Activated CD4-positive, alpha-beta T cell treated with anti-CD3 and anti-CD28 coated beads, Interleukin-2, amount 50 U/mL, for 16 hours (primary cell): ENCODE results near the gene CARHSP1.

Source experiments
- DNase-seq: peaks from one replicate; pipeline ENCODE4 v3.0.0-alpha.2; 2020

CARHSP1 gene

DNA sequence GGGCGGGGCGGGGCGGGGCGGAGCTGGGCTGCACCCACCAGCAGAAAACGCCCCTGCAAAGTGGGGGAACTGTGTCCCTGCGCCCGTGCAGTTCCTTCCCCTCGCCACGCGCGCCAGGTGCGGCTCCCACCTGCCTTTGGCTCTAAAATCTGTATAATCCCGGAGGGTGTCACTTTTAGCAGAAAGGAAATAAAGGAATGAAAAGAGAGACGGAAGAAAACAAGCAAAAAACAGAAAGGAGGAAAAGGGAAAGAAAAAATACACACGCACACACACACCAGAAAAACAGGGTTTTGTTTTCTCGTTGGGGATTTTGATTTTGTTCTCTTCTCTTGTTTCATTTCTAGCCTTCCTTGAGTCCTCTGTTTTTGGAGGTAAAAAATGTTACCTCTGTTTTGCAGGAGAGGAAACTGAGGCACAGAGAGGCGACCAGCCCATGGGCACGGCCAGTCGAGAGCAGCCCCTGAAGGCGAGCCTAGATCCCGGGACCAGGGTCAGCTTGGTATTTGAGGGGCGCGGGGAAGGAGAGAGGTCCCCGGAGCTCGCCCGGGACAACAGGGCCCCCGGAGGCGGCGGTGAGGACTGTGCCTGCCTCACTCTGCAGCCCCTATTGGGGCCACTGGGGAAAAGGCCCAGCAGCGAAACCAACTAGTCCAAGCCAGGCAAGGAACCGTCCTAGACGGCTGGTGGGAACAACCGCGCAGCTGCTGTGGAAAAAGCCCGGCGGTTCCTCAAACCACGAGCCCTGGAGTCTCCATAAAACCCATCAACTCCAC lies 594 bp upstream of the CARHSP1 start:
- no peak for DNase-seq

DNA sequence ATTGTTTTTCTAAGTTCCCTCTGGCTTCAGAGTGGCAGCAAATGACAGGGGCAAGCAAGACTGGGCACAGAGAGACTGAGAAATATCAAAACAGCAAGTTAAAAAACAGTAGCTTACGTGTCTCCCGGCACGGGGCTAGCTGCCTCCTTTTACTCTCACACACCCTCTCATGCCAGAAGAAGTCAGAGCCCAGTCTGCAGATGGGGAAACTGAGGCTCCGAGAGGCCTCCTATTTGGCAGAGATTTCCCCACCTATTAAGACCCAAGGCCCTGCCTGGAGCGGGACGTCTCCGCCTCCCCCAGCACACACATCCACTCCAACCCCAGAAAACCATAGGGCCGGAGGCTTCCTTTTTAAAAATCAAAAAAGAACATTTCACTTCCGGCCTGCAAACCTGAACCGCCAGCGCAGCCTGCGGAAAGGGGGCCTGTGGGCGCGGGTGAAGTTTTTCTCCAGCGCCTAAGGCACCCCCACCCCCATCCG lies 832 bp downstream of the CARHSP1 start:
- no peak for DNase-seq

DNA sequence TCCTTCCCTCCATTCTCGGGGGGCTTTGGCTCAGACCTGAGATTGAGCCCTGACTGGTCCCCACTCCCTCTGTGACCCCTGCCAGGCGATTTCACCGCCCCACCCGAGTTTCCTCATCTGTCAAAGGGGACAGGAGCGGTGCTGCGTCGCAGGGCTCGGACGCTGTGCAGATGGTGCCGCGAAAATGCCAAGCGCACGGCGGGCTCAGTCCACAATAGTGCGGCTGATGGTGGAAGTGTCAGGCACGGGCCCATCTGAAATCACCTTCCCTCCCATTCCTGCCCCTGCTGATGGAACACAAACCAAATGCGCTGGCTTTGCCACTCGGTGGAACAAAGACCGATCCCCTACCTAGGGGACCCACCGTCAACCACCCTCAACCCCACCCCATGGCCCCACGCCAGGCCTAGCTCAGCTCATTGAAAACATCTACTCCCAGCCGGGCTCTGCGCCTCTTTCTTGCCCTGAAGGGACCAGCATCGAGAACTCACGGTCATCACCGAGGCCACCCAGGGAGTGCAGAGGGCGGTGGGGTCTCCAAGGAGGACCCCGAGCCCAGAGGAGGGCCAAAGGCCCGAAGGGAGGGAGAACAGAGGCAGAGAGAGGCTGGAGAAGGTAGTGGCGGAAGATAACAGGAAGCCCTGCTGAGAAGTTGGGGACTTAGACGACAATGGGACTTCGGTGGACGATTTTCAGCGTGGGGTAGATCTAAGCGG lies 1.4 kb downstream of the CARHSP1 start:
- no peak for DNase-seq

DNA sequence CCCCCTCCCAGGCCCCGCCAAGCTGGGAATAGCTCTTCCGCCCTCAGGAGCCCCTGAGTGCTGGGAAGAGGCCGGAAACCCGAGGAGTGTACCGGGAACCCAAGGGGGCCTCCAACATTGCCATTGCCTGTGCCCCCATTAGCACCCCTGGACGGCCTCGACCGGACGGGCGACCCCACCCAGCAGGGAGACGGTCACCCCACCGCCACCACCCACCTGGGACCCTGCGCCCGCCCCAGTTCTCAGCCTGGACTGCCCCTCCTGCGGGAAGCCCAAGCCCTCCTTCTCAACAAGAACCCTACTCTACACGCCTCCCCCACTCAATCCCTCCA lies 2.0 kb downstream of the CARHSP1 start:
- no peak for DNase-seq

DNA sequence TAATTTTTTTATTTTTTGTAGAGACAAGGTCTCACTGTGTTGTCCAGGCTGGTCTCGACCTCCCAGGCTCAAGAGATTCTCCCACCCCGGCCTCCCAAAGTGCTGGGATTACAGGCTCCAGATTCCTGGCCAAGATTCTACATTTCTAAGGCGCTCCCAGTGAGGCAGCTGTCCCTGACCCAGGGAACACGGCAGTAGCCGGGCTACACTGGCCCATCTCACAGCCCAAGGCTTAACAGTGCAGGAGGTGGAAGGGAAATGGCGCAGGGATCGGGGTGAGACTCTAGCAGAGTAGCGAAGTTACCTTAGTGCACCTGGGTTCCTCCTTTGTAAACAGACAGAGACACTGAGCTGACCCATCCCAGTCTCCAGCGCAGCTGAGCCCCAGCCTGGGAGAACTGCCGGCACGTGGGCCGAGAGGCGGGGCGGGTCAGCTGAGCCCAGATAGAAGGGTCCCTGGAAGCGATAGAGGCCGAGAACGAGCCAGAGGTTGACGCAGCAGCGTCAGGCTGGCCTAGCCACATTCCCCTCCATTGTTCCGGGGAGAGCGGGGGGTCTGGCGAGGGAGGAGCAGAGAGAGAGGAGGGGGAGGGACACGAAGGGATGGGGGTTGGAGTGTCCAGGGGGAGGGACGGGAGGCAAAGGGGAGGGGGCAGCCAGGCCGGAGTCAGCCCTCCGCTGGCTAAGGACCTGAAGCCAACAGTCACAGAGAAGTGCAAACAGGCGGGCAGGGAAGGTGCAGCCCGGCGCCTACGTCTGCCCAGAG lies 2.5 kb downstream of the CARHSP1 start:
- no peak for DNase-seq

DNA sequence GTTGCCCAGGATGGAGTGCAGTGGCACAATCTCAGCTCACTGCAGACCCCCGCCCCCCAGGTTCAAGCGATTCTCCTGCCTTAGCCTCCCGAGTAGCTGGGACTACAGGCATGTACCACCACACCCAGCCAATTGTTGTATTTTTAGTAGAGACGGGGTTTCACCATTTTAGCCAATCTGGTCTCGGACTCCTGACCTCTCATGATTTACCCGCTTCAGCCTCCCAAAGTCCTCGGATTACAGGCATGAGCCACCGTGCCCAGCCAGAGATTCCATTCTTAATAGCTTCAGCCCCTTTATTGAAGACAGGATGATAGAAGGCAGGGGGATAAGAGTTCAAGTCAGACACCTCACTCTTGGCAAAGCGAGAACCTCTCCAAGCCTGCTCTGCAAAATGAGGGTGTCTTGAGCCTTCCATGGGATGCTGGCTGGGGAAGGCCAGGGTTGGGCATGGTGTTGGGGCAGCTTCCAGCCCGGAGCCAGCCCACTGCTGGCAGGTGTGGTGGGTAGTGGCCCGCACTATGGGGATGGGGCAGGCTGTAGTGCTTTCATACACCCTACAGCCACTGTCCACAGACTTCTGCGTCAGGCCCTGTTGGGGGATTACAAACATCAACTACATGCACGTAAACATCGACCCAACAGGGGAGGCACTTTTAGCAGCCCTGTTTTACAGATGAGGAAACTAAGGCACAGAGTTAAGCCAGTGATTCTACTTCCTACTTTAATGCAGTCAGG lies 3.5 kb downstream of the CARHSP1 start:
- no peak for DNase-seq

DNA sequence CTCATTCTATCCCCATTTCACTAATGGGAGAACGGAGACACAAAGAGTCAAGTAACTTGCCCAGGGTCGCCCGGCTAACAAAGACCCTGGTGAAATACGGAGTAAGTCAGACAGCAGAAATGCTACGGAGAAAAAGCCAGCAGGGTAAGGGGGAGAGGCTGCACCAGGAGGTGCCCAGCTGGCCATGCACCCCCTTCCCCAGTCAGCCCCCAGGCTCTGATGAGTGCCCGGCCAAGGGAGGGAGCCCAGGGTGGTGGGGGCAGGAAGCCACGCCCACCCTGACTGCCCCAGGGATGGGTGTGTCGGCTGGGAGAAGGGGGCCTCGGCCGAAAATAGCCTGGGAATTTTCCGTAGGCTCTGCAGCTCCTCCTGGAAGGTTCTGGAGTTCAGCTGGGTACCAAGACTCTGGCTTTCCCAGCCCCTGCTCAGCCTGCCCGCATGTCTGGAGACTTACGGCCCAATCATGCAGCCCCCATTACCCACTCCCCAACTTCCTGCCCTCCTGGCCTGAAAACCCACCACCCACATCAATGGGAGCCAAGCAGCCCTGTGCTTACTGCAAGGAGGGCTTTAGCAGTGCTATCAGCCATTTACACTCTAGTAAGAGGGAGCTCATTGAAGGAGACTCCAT lies 4.2 kb downstream of the CARHSP1 start:
- DNase-seq = no peak

DNA sequence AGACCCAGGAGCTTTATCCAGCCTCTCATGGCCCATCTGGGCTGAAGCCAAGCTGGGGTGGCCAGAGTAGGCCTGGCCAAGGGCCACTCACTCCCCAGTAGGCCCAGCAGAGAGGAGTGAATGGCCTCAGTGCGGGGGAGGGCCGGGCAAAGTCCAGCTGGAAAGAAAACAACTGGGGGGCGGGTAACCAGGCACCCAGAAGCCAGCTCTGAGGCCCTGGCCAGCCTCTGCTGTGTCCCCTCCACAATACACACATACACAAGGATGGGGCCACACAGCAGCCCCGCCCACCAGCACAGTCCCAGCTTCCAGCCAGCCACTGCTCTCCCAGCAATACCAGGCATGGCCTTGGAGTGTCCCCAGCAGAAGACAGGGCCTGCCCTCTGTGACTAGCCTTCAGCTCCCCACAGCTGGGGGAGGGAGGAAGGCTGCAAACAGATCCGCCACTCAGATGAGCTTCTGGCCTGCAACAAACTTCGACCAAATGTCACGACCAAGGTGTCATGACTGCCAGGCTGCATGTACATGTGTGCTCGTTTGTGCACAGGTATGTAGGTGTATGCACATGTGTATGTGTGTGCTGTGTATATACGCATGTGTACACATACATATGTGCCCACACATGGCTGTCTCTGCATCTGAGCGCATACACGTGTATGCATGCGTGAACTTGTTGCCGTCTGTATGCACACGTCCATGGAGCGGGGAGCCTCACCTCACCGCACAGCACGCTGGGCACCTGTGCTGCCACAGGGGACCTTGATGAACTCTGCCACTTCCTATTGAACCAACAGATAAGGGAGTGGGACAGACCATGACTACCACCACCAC lies 5.0 kb downstream of the CARHSP1 start:
- no peak for DNase-seq

DNA sequence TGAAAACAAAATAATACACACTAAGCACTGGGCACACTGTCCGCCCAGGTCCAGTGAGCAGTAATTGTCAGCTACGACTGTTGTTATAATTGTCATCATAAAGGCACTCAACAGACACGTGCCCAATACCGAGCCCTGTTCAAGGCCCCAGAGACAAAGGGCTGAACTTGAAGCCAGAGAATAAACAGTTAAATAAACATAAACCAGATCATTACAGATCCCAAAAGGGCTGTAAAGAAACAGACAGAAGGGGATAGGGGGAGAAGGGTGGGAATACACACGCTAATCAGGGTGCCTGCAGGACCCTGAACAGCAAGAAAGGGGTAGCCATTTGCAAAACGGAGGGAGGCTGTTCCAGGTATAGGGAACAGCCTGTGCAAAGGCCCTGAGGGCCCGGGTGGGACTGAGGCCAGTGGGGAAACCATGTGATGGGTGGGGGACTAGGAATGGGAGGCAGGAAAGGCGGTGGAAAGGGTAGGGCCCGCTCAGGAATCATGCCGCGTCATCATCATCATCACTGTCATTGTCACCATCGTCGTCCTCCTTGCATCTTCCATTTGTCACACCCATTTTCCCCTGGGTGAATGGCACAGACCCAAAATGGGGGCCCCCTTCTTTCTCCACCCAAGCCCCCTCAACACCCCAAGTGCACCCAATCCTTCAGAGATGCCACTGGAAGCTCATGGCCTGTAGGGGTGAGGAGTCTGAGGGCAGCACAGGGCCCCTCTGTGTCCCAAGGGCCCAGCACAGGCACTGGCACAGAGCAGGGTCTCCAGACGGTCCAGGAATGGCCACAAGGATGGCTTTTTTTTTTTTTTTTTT lies 6.3 kb downstream of the CARHSP1 start:
- DNase-seq = no peak

DNA sequence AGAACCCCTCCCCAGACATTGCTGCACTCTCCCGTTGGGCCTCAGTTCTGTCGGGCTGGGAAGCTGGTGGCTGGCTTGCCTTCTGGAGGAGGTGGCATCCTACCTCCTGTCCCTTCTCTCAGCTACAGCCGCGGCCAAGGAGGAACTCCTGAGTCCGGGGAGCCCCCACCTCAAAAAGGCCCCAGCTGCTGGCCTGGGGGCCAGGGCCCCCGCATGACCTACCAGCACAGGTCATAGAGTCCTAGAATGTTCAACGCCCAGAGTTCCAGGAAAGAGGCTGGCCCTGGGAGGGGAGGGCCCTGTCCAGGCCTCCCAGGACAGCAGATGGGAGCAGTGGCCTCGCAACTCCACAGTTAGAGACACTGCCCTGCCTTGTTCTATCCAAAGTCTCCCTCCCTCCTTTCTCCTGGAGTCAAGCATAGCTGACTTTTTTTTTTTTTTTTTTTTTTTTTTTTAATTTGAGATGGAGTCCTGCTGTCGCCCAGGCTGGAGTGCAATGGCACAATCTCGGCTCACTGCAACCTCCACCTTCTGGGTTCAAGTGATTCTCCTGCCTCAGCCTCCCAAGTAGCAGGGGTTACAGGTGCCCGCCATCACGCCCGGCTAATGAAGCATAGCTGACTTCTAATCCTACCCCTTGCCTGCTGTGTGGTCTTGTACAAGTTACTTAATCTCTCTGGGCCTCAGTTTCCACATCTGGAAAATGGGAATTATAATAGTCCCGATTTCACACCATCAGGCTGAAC lies 7.1 kb downstream of the CARHSP1 start:
- DNase-seq = no peak

DNA sequence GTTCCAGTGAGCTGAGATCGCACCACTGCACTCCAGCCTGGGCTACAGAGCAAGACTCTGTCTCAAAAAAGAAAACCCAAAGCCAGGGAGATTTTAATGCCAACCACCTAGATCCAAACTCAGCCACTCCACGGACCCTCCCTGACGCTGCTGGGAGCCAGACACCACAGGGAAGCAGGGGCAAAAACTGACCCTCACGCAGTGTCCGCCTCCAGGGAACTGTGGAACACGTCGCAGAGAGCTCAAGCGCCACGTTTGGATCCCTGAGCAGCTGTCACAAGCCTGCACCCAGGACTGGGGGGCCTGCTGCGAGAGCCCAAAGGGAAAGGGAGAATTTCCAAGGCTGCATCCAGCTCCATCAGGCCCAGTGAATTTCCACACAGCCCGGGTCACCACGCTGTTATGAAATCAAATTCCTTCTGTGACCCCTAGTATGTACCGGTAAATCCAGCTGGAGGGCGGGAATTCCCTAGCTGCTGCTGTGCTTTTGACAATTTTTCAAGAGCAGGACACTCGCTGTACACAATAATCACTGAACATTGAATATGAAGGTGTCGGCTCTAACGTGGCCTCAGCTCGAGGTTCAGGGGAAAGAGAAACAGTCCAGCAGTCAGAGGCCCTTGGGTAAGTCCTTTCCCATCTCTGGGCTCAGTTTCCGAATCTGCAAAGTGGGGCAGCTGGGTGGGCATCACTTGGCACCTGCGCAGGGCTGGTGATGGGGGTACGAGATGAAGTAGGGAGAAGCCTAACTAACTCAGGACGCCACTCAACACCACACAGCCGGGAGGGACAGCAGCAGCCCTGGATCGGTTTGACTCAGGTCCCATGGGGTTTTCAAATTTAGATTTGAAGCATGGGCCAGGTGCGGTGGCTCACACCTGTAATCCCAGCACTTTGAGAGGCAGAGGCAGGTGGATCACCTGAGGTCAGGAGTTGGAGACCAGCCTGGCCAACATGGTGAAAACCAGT lies 8.6 kb downstream of the CARHSP1 start:
- DNase-seq = no peak

DNA sequence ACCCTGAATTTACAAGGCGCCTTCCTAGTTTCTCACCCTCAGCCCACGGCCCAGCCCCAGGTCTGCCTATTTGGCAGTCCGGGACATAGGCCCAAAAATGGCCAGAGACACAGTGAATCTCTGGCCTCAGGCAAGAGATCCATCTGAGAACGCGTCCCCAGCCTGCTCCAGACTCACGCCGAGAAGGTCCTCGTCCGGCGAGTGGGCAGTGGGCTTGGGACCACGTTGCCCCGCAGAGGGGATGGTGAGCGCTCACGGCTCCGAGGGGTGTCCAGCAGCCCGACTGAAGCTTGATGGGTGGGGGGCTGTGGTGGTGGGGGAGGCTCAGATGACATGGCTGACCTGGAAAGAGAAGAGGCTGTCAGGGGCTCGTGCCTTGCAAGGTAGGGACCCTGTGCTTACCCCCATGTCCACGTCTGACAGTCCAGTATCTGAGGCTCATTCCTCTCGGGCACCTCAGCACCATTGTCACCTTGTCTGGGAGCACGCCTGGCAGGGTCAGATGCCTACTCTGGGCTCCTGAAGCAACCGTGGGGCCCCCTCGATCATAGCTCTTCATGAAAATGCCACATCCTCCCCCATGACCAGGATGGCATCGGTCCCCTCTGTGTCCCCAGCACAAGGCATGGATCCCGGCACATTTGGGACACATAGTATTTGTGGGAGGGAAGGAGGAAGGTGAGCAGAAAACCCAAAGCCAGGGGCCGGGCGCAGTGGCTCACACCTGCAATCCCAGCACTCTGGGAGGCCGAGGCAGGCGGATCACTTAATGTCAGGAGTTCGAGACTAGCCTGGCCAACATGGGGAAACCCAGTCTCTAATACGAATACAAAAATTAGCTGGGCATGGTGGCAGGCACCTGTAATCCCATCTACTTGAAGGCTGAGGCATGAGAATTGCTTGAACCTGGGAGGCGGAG lies 9.6 kb downstream of the CARHSP1 start:
- no peak for DNase-seq

DNA sequence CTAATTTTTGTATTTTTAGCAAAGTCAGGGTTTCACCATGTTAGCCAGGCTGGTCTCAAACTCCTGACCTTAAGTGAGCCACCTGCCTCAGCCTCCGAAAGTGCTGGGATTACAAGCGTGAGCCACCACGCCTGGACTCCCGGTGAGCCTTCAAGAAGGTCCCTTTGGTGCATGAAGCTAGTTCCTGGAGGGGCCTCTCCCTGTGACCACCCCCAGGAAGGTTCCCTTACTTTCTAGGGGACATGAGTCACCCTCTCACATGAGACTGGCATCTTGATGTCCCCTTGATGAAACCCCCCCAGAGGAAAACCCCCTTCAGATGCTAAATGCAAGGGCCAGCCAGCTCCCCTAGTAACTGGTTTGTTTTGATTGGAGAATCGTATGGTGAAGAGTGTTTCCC lies 12.8 kb downstream of the CARHSP1 start:
- no peak for DNase-seq

DNA sequence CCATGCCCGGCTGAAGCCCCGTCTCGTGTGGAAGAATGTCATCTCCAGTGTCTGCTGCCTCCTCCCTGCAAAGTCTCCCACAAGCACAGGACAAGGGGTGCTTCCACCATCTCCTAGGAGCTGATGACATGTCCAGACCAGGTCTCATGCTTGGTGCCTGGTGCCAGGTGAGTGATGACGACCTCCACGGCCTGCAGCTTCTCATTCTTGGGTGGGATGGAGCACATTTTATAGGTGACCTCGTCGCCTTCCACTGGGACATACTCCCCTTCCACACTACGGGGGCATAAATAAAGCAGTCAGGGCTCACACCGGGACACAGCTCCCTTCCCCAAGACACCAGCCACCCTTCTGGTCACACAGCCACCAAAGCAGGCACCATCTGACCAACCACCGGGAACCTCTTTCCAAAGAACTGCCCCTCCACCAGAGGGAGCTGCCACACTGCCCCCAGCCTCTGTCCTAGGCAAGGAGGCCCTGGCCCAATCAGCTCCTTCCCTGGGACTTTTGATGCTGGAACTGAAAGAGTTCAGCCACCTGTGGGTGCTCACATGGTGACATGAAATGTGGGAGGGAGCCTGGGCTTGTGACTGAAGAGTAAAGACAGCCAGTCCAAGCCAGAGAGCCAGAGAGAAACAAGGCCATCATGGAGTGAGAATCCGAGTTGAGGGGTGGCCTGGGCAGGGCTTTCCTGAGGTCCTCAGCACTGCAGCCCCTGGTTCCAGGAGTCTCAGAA lies 13.6 kb downstream of the CARHSP1 start:
- DNase-seq = no peak

DNA sequence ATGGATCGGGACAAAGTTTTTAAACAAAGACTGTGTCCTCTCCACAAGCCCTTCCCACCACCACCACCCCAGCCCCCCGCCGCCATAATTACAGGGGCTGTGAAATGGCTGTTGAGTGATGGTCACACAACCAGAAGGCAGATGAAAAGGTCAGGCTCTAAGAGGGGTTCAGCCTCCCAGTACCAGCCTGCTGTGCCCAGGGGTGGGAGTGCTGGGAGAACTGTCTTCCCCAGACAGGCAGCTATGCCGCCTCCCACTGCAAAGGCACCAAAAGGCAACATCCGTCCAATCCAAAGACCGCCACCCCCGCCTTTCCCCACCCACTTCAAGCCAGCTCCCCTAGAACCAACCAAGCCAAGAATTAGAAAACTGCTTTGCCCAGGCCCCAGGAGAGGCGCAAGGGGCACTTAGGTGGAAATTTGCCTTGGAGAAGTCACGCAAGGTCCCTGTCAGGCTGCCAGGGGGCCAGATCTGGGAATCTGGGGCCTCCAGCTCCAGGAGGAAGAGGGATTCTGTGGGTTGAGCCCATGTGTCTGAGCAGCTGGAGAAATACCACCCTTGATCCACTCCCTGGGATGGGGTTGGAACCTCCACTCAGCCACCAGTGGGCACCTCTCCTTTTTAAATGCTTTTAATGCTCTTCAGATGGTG lies 14.4 kb downstream of the CARHSP1 start:
- no peak for DNase-seq

DNA sequence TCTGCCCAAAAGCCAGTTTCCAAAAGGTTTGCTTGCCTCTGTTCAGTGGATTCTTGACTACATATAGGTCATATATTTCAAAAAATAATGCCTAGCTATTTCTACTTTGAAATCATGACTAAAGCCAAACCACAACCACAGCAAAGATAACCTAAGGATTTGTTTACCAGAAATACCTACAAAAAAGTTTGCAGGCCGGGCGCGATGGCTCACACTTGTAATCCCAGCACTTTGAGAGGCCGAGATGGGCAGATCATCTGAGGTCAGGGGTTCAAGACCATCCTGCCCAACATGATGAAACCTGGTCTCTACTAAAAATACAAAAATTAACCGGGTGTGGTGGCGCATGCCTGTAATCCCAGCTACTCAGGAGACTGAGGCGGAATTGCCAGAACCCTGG lies 15.2 kb downstream of the CARHSP1 start:
- DNase-seq = no peak
